Fibroblast of skin of right biceps (primary cell): ENCODE results near the gene CBFA2T3.

ENCODE experiments used
- DNase-seq: peaks from one replicate; pipeline ENCODE4 v3.0.0-alpha.2; 2013

Gene CBFA2T3

GRCh38 chr16:88853325-88853941, 123.6 kb downstream of the CBFA2T3 start:
- no peak for DNase-seq

- no peak for DNase-seq
Measured at GRCh38 chr16:88851616-88852015, 125.4 kb downstream of the CBFA2T3 start.

GRCh38 chr16:88850531-88851199, 126.3 kb downstream of the CBFA2T3 start:
- no peak for DNase-seq

- no peak for DNase-seq
Measured at GRCh38 chr16:88848557-88848956, 128.4 kb downstream of the CBFA2T3 start.

GRCh38 chr16:88847654-88848053, 129.4 kb downstream of the CBFA2T3 start:
- DNase-seq, result no peak

- no peak for DNase-seq
Measured at GRCh38 chr16:88846088-88846487, 130.9 kb downstream of the CBFA2T3 start.

GRCh38 chr16:88844419-88845036, 132.5 kb downstream of the CBFA2T3 start:
- DNase-seq, result no peak

- no peak for DNase-seq
Measured at GRCh38 chr16:88843256-88843655, 133.8 kb downstream of the CBFA2T3 start.

GRCh38 chr16:88842806-88843205, 134.2 kb downstream of the CBFA2T3 start:
- DNase-seq, result no peak

GRCh38 chr16:88842308-88842756, 134.7 kb downstream of the CBFA2T3 start:
- DNase-seq, result no peak

GRCh38 chr16:88841521-88842307, 135.3 kb downstream of the CBFA2T3 start:
- no peak for DNase-seq

GRCh38 chr16:88840600-88841215, 136.3 kb downstream of the CBFA2T3 start:
- no peak for DNase-seq

- no peak for DNase-seq
Measured at GRCh38 chr16:88839745-88840599, 137.0 kb downstream of the CBFA2T3 start.

- no peak for DNase-seq
Measured at GRCh38 chr16:88839026-88839529, 137.9 kb downstream of the CBFA2T3 start.

GRCh38 chr16:88838566-88838965, 138.4 kb downstream of the CBFA2T3 start:
- no peak for DNase-seq

GRCh38 chr16:88837806-88838205, 139.2 kb downstream of the CBFA2T3 start:
- DNase-seq, result no peak

- DNase-seq, result no peak
Measured at GRCh38 chr16:88836791-88837190, 140.2 kb downstream of the CBFA2T3 start.

GRCh38 chr16:88835818-88836217, 141.2 kb downstream of the CBFA2T3 start:
- DNase-seq, result no peak

- no peak for DNase-seq
Measured at GRCh38 chr16:88835383-88835782, 141.6 kb downstream of the CBFA2T3 start.

GRCh38 chr16:88834670-88835069, 142.3 kb downstream of the CBFA2T3 start:
- no peak for DNase-seq

- DNase-seq, result no peak
Measured at GRCh38 chr16:88833086-88833485, 143.9 kb downstream of the CBFA2T3 start.

- DNase-seq, result no peak
Measured at GRCh38 chr16:88831838-88832237, 145.2 kb downstream of the CBFA2T3 start.
